ENCODE results near the gene NPTN. TPM values are rescaled to one million over a fixed set of nuclear protein-coding genes. Genes with fewer than 3 reads are reported as not detected.
"Not testable (repeated sequence)": the region's sequence is repeated elsewhere in the genome, so short reads cannot be mapped to it uniquely, and the experiment has no call there.

Gene NPTN
- total RNA-seq, 2 donors from 2014 or later = 37.2 to 38.4 TPM

GRCh38 chr15:73593304-73594074 is 39.7 kb downstream of the NPTN start:
- ATAC-seq (no peak), DNase-seq (ENCODE audit: low spot score in 2 of 2) (no peak)
- Mint-ChIP-seq H3K36me3 (peaks cover 3 to 6% of the 10 kb centered on the region in 2 donors), H3K9me3 (no peaks in the 10 kb centered on the region), H3K27ac (no peak overlapping the region)

GRCh38 chr15:73590263-73590662 is 42.9 kb downstream of the NPTN start:
- H3K27ac Mint-ChIP-seq = no peak overlapping the region
- H3K9me3 Mint-ChIP-seq = no peaks in the 10 kb centered on the region
- peaks cover 10 to 14% of the 10 kb centered on the region in 2 donors for H3K36me3 Mint-ChIP-seq
- DNase-seq (ENCODE audit: low spot score in 2 of 2) (no peak), ATAC-seq (no peak)

DNA sequence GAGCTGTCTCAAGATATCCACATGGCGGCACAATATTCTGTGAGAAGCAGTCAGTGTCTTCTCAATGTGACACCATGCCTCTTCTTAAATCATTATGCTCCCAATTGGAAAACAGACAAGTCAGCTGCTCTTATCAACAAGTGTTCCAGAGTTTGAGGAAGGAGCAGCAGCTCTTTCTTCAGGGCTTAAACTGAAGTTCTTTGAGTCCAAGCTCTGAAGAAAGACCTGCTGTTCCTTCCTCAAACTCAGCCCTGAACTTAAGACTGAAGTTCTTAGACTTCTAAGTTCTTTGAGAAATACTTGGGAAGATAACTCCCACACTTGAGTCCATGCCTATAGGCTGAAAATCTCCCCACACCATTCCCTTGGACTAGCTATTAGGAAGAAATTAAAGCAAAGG is 43.4 kb downstream of the NPTN start:
- DNase-seq (ENCODE audit: low spot score in 2 of 2) (no peak), ATAC-seq (no peak)
- Mint-ChIP-seq H3K27ac (no peak overlapping the region), H3K9me3 (no peaks in the 10 kb centered on the region), H3K36me3 (peaks cover 10 to 14% of the 10 kb centered on the region in 2 donors)

DNA sequence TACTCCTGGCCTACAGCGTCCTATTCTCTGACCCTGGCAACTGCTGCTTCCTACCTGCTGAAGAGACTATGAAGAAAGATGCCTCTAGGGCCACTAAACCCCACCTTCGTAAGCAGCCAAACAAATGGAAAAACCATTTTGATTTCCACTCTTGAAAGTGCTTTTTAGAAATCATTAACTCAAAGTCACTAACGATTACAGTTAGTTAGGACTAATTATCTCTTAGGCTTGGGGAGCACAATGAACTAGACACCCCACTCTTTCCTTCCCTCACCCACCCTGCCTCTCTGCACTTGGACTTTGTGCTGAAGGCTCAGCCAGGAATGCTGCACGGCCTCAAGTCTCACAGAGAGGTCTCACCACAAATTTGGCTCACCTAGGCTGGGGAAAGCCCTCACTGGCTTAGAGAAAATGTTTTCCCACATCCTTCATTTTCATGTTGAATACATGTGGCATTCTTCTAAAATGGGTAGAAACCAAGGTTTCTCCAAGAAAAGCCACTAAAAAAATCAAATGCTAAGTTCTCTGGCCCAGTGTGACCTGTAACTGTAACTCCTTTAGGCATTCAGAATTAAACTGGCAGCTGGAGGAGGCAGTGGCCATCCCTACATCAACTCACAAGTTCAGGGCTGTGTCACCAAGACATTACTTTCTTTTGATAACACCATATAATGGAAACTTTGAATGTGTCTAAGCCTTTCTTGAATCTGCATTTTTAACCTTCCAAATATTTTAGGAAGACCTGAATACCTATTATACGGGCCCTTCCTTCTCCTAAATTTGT is 47.1 kb downstream of the NPTN start:
- peak in 1 of 2 donors; percentile 60 for ATAC-seq
- Mint-ChIP-seq H3K27ac (peak overlapping the region; percentile 46 to 50), H3K9me3 (no peaks in the 10 kb centered on the region), H3K36me3 (peaks cover 17 to 20% of the 10 kb centered on the region in 2 donors)
- no peak for DNase-seq (ENCODE audit: low spot score in 2 of 2)

GRCh38 chr15:73584699-73585420 is 48.3 kb downstream of the NPTN start:
- DNase-seq (ENCODE audit: low spot score in 2 of 2) (no peak), ATAC-seq (no peak)
- Mint-ChIP-seq H3K27ac (peak overlapping the region in 1 of 2 donors; percentile 24), H3K9me3 (no peaks in the 10 kb centered on the region), H3K36me3 (peaks cover 17 to 20% of the 10 kb centered on the region in 2 donors)

DNA sequence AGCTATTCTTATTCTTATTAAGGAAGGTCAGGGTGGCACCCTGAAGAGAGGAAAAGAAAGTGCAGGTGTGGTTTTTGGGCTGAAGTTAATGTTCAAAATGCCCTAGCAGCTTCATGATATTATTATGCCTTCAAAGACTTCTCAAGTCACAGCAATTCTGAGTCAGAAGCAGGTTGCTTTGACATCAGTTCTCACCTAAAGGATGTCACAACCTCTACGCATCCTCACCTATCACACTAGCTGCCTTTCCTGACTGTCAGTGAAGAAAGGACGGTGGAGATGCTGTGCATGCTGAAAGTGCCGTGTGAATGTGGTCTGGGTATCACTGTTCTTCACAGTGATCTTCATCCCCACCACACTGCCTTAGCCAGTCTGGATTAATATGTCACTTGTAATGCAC is 49.6 kb downstream of the NPTN start:
- peaks cover 17% of the 10 kb centered on the region in 2 donors for H3K36me3 Mint-ChIP-seq
- no peaks in the 10 kb centered on the region for H3K9me3 Mint-ChIP-seq
- no peak overlapping the region for H3K27ac Mint-ChIP-seq
- DNase-seq (ENCODE audit: low spot score in 2 of 2) (no peak), ATAC-seq (peak; percentile 76 to 90)

DNA sequence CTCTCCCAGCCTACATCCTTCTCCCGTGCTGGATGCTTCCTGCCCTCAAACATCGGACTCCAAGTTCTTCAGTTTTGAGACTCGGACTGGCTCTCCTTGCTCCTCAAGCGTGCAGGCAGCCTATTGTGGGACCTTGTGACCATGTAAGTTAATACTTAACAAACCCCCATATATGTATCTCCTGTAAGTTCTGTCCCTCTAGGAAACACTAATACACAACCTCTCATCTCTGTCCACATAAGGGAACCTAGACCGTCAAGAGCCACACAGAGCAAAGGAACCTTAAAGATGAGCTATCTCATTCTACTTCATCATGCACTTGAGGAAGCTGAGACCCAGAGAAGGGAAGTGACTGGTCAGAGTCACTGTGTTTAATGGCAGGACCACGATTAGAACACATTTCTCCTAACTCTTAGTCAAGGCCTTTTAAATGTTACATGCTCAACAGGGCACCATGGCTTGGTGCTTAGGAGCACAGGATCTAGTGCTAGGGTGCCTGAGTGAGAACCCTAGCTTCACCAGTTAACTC is 50.3 kb downstream of the NPTN start:
- no peak for DNase-seq (ENCODE audit: low spot score in 2 of 2)
- Mint-ChIP-seq H3K9me3 (no peaks in the 10 kb centered on the region), H3K27ac (no peak overlapping the region), H3K36me3 (peaks cover 14 to 17% of the 10 kb centered on the region in 2 donors)
- ATAC-seq = no peak

- H3K36me3 Mint-ChIP-seq = no peaks in the 10 kb centered on the region
- no peaks in the 10 kb centered on the region for H3K9me3 Mint-ChIP-seq
- peak overlapping the region in 1 of 2 donors; percentile 55 for H3K27ac Mint-ChIP-seq
- DNase-seq (ENCODE audit: low spot score in 2 of 2) (no peak), ATAC-seq (no peak)
These were observed 55.2 kb downstream of the NPTN start for GRCh38 chr15:73578026-73578425.

GRCh38 chr15:73577593-73577992 is 55.6 kb downstream of the NPTN start:
- ATAC-seq; H3K36me3 Mint-ChIP-seq; H3K9me3 Mint-ChIP-seq; DNase-seq (ENCODE audit: low spot score in 2 of 2): not testable (repeated sequence)
- H3K27ac Mint-ChIP-seq = peak overlapping the region in 1 of 2 donors; percentile 55

DNA sequence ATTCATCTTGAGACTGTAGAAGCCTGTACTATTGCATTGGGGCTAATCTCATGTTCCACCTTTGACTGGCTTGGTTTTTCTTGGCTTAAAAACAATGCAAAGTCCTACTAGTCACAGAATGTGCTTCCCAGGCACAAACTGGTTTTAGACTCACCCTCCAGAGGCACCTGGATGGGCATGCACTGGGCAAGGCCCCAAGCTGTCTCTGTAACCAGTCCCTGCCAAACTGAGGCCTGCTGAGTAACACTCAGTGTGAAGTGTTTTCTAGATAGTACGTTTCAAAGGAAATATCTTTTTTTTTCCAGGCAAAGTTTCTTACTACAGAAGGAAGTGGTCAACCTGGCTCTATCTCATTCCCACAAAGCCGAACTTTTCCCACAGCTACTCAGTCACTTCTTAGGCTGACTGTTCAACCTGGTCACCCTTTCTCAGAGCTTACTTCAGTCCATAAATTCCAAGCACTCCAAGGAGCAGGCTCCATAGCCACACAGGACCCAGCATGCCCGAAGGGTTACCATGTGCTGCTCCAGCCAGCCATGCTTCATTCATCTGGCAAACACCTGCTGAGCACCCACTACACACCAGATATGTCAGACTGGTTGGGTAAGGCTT is 57.4 kb downstream of the NPTN start:
- no peak for DNase-seq (ENCODE audit: low spot score in 2 of 2)
- Mint-ChIP-seq H3K36me3 (peaks cover 0 to under 1% of the 10 kb centered on the region in 2 donors), H3K27ac (peak overlapping the region in 1 of 2 donors; percentile 72), H3K9me3 (no peaks in the 10 kb centered on the region)
- ATAC-seq = peak in 1 of 2 donors; percentile 49

- Mint-ChIP-seq H3K36me3 (peaks cover 7 to 8% of the 10 kb centered on the region in 2 donors), H3K27ac (no peak overlapping the region), H3K9me3 (no peaks in the 10 kb centered on the region)
- no peak for ATAC-seq
- no peak for DNase-seq (ENCODE audit: low spot score in 2 of 2)
These were observed 59.6 kb downstream of the NPTN start for GRCh38 chr15:73573572-73573971.

DNA sequence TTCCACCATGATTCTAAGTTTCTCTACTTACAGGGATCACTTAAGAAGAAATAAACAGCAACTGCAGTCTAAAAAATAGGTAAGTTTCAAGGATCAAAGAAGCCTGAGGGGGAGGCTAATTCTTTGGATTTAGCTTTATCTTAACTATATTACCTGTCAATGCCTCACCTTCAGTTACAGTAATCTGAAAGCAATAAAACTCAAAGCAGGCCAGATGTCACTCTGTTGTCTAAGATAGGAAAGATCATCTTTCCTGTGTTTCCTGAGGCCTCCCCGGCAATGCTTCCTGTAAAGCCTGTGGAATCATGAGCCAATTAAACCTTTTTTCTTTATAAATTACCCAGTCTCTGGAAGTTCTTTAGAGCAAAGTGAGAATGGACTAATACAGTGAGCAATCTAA is 60.2 kb downstream of the NPTN start:
- Mint-ChIP-seq H3K36me3 (peaks cover 7 to 8% of the 10 kb centered on the region in 2 donors), H3K27ac (peak overlapping the region in 1 of 2 donors; percentile 72), H3K9me3 (no peaks in the 10 kb centered on the region)
- ATAC-seq = no peak
- no peak for DNase-seq (ENCODE audit: low spot score in 2 of 2)

- no peaks in the 10 kb centered on the region for H3K9me3 Mint-ChIP-seq
- H3K36me3 Mint-ChIP-seq = peaks cover 7 to 8% of the 10 kb centered on the region in 2 donors
- ATAC-seq = peak; percentile 54 to 75
- DNase-seq (ENCODE audit: low spot score in 2 of 2) = no peak
- H3K27ac Mint-ChIP-seq = peak overlapping the region; percentile 39 to 72
These were observed 60.9 kb downstream of the NPTN start for GRCh38 chr15:73572296-73572695.

- peak; percentile 43 to 64 for ATAC-seq
- Mint-ChIP-seq H3K9me3 (no peaks in the 10 kb centered on the region), H3K36me3 (peaks cover 7 to 8% of the 10 kb centered on the region in 2 donors), H3K27ac (peak overlapping the region; percentile 72 to 85)
- no peak for DNase-seq (ENCODE audit: low spot score in 2 of 2)
These were observed 61.8 kb downstream of the NPTN start for GRCh38 chr15:73571346-73571745.

- H3K27ac Mint-ChIP-seq = peak overlapping the region; percentile 26 to 85
- DNase-seq (ENCODE audit: low spot score in 2 of 2) (no peak), ATAC-seq (peak; percentile 37 to 38)
- peaks cover 7 to 8% of the 10 kb centered on the region in 2 donors for H3K36me3 Mint-ChIP-seq
- no peaks in the 10 kb centered on the region for H3K9me3 Mint-ChIP-seq
These were observed 62.7 kb downstream of the NPTN start for GRCh38 chr15:73570355-73571032.

DNA sequence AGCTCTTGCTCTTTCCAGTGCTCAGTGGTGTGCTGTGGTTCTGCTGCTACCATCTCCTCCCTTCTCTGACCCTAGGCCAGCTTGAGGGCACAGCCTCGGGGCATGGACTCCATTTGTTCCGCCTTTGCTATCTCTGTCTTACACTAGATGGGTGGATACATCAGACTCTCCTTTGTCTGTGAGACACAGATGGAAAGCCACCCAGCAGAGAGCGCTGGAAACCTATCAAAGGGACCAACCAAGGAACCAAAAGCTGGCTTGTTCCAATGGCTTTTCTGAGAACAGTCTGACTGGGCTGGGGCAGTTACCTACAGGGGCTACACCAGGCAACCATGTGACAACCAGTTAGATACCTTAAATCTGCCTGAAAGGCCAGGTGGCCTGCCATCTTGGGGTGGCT is 63.8 kb downstream of the NPTN start:
- ATAC-seq = no peak
- Mint-ChIP-seq H3K36me3 (peaks cover 7 to 11% of the 10 kb centered on the region in 2 donors), H3K27ac (no peak overlapping the region)

More for the DNA sequence above, 63.8 kb downstream of the NPTN start:
- no peaks in the 10 kb centered on the region for H3K9me3 Mint-ChIP-seq
- DNase-seq (ENCODE audit: low spot score in 2 of 2) = no peak

Data from activated naive CD4-positive, alpha-beta T cell treated with anti-CD3 and anti-CD28 coated beads, Interleukin-2, amount 50 U/mL, for 72 hours (primary cell).